ENCODE data around the gene WHRN. TPM values are rescaled to one million over a fixed set of nuclear protein-coding genes. Genes with fewer than 3 reads are reported as not detected.
A peak's percentile ranks its signal among the peaks of the same experiment; 100 is the strongest.

WHRN gene
- total and polyA plus RNA-seq, 5 donors from 2014 or later, result 1.00 to 24.2 (median 1.4) TPM

GRCh38 chr9:114449236-114449635 is 56.0 kb downstream of the WHRN start:
- Histone ChIP-seq H3K36me3 (ENCODE audit: control insufficient read depth, insufficient read depth, low read length) (no peaks in the 10 kb centered on the region), H3K9me3 (ENCODE audit: control insufficient read depth in 2 of 2, low read length in 2 of 2) (peaks cover 0 to 3% of the 10 kb centered on the region in 2 experiments), H3K4me1 (ENCODE audit: control insufficient read depth, insufficient read depth, low read length, poor library complexity, severe bottlenecking) (peaks cover 31% of the 10 kb centered on the region), H3K4me3 (ENCODE audit: low read depth, low read length) (no peak overlapping the region), H3K27ac (ENCODE audit: insufficient read depth, low read length, poor library complexity, severe bottlenecking) (no peak overlapping the region), H3K27me3 (ENCODE audit: control insufficient read depth, insufficient read depth, low read length) (no peaks in the 10 kb centered on the region)
- peak overlapping the region in 2 of 3 donors; percentile 16 to 46 for H3K27ac Mint-ChIP-seq
- peaks cover 0 to 8% (median 0%) of the 10 kb centered on the region in 7 donors for H3K9me3 Mint-ChIP-seq
- no peaks in the 10 kb centered on the region for H3K27me3 Mint-ChIP-seq
- H3K36me3 Mint-ChIP-seq, result no peaks in the 10 kb centered on the region
- H3K4me1 Mint-ChIP-seq, result peaks cover 19 to 46% (median 22%) of the 10 kb centered on the region in 4 donors
- ATAC-seq (ENCODE audit: low read depth in 2 of 2) (no peak), DNase-seq (no peak)
- H3K4me3 Mint-ChIP-seq, result peak overlapping the region in 1 of 4 donors; percentile 23

GRCh38 chr9:114448706-114449105 is 56.6 kb downstream of the WHRN start:
- no peaks in the 10 kb centered on the region for H3K27me3 Mint-ChIP-seq
- DNase-seq, result no peak
- Histone ChIP-seq H3K36me3 (ENCODE audit: control insufficient read depth, insufficient read depth, low read length) (no peaks in the 10 kb centered on the region), H3K9me3 (ENCODE audit: control insufficient read depth in 2 of 2, low read length in 2 of 2) (no peaks in the 10 kb centered on the region), H3K27ac (ENCODE audit: insufficient read depth, low read length, poor library complexity, severe bottlenecking) (no peak overlapping the region), H3K27me3 (ENCODE audit: control insufficient read depth, insufficient read depth, low read length) (no peaks in the 10 kb centered on the region), H3K4me3 (ENCODE audit: low read depth, low read length) (no peak overlapping the region), H3K4me1 (ENCODE audit: control insufficient read depth, insufficient read depth, low read length, poor library complexity, severe bottlenecking) (peaks cover 31% of the 10 kb centered on the region)
- H3K9me3 Mint-ChIP-seq, result peaks cover 0 to 7% (median 0%) of the 10 kb centered on the region in 7 donors
- no peak overlapping the region for H3K4me3 Mint-ChIP-seq
- peaks cover 15 to 42% (median 20%) of the 10 kb centered on the region in 4 donors for H3K4me1 Mint-ChIP-seq
- ATAC-seq (ENCODE audit: low read depth in 2 of 2), result no peak
- H3K36me3 Mint-ChIP-seq, result no peaks in the 10 kb centered on the region
- peak overlapping the region in 2 of 3 donors; percentile 16 to 46 for H3K27ac Mint-ChIP-seq

- H3K27me3 Mint-ChIP-seq, result no peaks in the 10 kb centered on the region
- H3K27me3 ChIP-seq (ENCODE audit: control insufficient read depth, insufficient read depth, low read length), result no peaks in the 10 kb centered on the region
- H3K9me3 ChIP-seq (ENCODE audit: control insufficient read depth in 2 of 2, low read length in 2 of 2), result no peaks in the 10 kb centered on the region
- no peaks in the 10 kb centered on the region for H3K36me3 ChIP-seq (ENCODE audit: control insufficient read depth, insufficient read depth, low read length)
- peaks cover 12% of the 10 kb centered on the region for H3K4me1 ChIP-seq (ENCODE audit: control insufficient read depth, insufficient read depth, low read length, poor library complexity, severe bottlenecking)
- H3K27ac ChIP-seq (ENCODE audit: insufficient read depth, low read length, poor library complexity, severe bottlenecking), result no peak overlapping the region
- DNase-seq, result no peak
- peak overlapping the region; percentile 0 to 39 (median 34) for H3K27ac Mint-ChIP-seq
- H3K4me3 Mint-ChIP-seq, result no peak overlapping the region
- peaks cover 0 to 4% (median 0%) of the 10 kb centered on the region in 7 donors for H3K9me3 Mint-ChIP-seq
- H3K36me3 Mint-ChIP-seq, result no peaks in the 10 kb centered on the region
- H3K4me3 ChIP-seq (ENCODE audit: low read depth, low read length), result no peak overlapping the region
- peaks cover 0 to 25% (median 11%) of the 10 kb centered on the region in 4 donors for H3K4me1 Mint-ChIP-seq
- no peak for ATAC-seq (ENCODE audit: low read depth in 2 of 2)
Observed at GRCh38 chr9:114446672-114447450, 58.4 kb downstream of the WHRN start.

- Mint-ChIP-seq H3K4me3 (no peak overlapping the region), H3K27ac (peak overlapping the region in 1 of 3 donors; percentile 47), H3K4me1 (peaks cover 0 to 17% (median 6%) of the 10 kb centered on the region in 4 donors), H3K27me3 (no peaks in the 10 kb centered on the region), H3K9me3 (peaks cover 0 to 4% (median 0%) of the 10 kb centered on the region in 7 donors), H3K36me3 (no peaks in the 10 kb centered on the region)
- no peaks in the 10 kb centered on the region for H3K9me3 ChIP-seq (ENCODE audit: control insufficient read depth in 2 of 2, low read length in 2 of 2)
- DNase-seq (no peak), ATAC-seq (ENCODE audit: low read depth in 2 of 2) (no peak)
- H3K27ac ChIP-seq (ENCODE audit: insufficient read depth, low read length, poor library complexity, severe bottlenecking), result no peak overlapping the region
- H3K4me3 ChIP-seq (ENCODE audit: low read depth, low read length), result no peak overlapping the region
- H3K36me3 ChIP-seq (ENCODE audit: control insufficient read depth, insufficient read depth, low read length), result no peaks in the 10 kb centered on the region
- no peaks in the 10 kb centered on the region for H3K27me3 ChIP-seq (ENCODE audit: control insufficient read depth, insufficient read depth, low read length)
- H3K4me1 ChIP-seq (ENCODE audit: control insufficient read depth, insufficient read depth, low read length, poor library complexity, severe bottlenecking), result peaks cover 4% of the 10 kb centered on the region
Observed at GRCh38 chr9:114446036-114446435, 59.2 kb downstream of the WHRN start.

- Histone ChIP-seq H3K27ac (ENCODE audit: insufficient read depth, low read length, poor library complexity, severe bottlenecking) (no peak overlapping the region), H3K4me1 (ENCODE audit: control insufficient read depth, insufficient read depth, low read length, poor library complexity, severe bottlenecking) (peaks cover 3% of the 10 kb centered on the region), H3K27me3 (ENCODE audit: control insufficient read depth, insufficient read depth, low read length) (no peaks in the 10 kb centered on the region), H3K9me3 (ENCODE audit: control insufficient read depth in 2 of 2, low read length in 2 of 2) (no peaks in the 10 kb centered on the region), H3K36me3 (ENCODE audit: control insufficient read depth, insufficient read depth, low read length) (no peaks in the 10 kb centered on the region), H3K4me3 (ENCODE audit: low read depth, low read length) (no peak overlapping the region)
- ATAC-seq (ENCODE audit: low read depth in 2 of 2), result no peak
- peaks cover 0 to 12% (median 4%) of the 10 kb centered on the region in 4 donors for H3K4me1 Mint-ChIP-seq
- H3K4me3 Mint-ChIP-seq, result no peak overlapping the region
- H3K27ac Mint-ChIP-seq, result no peak overlapping the region
- DNase-seq, result no peak
- no peaks in the 10 kb centered on the region for H3K27me3 Mint-ChIP-seq
- peaks cover 0 to 4% (median 0%) of the 10 kb centered on the region in 7 donors for H3K9me3 Mint-ChIP-seq
- H3K36me3 Mint-ChIP-seq, result no peaks in the 10 kb centered on the region
Observed at GRCh38 chr9:114445616-114446015, 59.7 kb downstream of the WHRN start.

- no peak overlapping the region for H3K27ac Mint-ChIP-seq
- H3K4me1 ChIP-seq (ENCODE audit: control insufficient read depth, insufficient read depth, low read length, poor library complexity, severe bottlenecking), result no peaks in the 10 kb centered on the region
- H3K4me3 Mint-ChIP-seq, result no peak overlapping the region
- no peaks in the 10 kb centered on the region for H3K27me3 Mint-ChIP-seq
- H3K36me3 Mint-ChIP-seq, result no peaks in the 10 kb centered on the region
- H3K9me3 Mint-ChIP-seq, result peaks cover 0 to 4% (median 0%) of the 10 kb centered on the region in 7 donors
- no peak for DNase-seq
- no peaks in the 10 kb centered on the region for H3K36me3 ChIP-seq (ENCODE audit: control insufficient read depth, insufficient read depth, low read length)
- no peak overlapping the region for H3K4me3 ChIP-seq (ENCODE audit: low read depth, low read length)
- no peak overlapping the region for H3K27ac ChIP-seq (ENCODE audit: insufficient read depth, low read length, poor library complexity, severe bottlenecking)
- H3K27me3 ChIP-seq (ENCODE audit: control insufficient read depth, insufficient read depth, low read length), result no peaks in the 10 kb centered on the region
- no peaks in the 10 kb centered on the region for H3K9me3 ChIP-seq (ENCODE audit: control insufficient read depth in 2 of 2, low read length in 2 of 2)
- H3K4me1 Mint-ChIP-seq, result no peaks in the 10 kb centered on the region
- no peak for ATAC-seq (ENCODE audit: low read depth in 2 of 2)
Observed at GRCh38 chr9:114442022-114442421, 63.3 kb downstream of the WHRN start.

- Mint-ChIP-seq H3K36me3 (no peaks in the 10 kb centered on the region), H3K27ac (no peak overlapping the region)
- no peak for DNase-seq
Observed at GRCh38 chr9:114437401-114437893, 67.8 kb downstream of the WHRN start.

More at GRCh38 chr9:114437401-114437893, 67.8 kb downstream of the WHRN start:
- H3K27me3 Mint-ChIP-seq, result no peaks in the 10 kb centered on the region
- no peak overlapping the region for H3K27ac ChIP-seq (ENCODE audit: insufficient read depth, low read length, poor library complexity, severe bottlenecking)
- no peaks in the 10 kb centered on the region for H3K9me3 Mint-ChIP-seq
- H3K4me1 ChIP-seq (ENCODE audit: control insufficient read depth, insufficient read depth, low read length, poor library complexity, severe bottlenecking), result peaks cover 6% of the 10 kb centered on the region
- H3K36me3 ChIP-seq (ENCODE audit: control insufficient read depth, insufficient read depth, low read length), result no peaks in the 10 kb centered on the region
- H3K4me3 ChIP-seq (ENCODE audit: low read depth, low read length), result no peak overlapping the region
- peaks cover 0 to 4% (median 3%) of the 10 kb centered on the region in 4 donors for H3K4me1 Mint-ChIP-seq
- no peaks in the 10 kb centered on the region for H3K27me3 ChIP-seq (ENCODE audit: control insufficient read depth, insufficient read depth, low read length)
- ATAC-seq (ENCODE audit: low read depth in 2 of 2), result no peak
- H3K4me3 Mint-ChIP-seq, result no peak overlapping the region
- no peaks in the 10 kb centered on the region for H3K9me3 ChIP-seq (ENCODE audit: control insufficient read depth in 2 of 2, low read length in 2 of 2)
